GM12873 (cell line): ENCODE measurements around the gene OR10J4.

Experiments used
- CTCF ChIP-seq: IDR thresholded peaks from 2 replicates; pipeline ENCODE4 v1.5.1; 2012; ENCODE audit warnings: low read depth, mild to moderate bottlenecking, moderate library complexity, low read length, control low read depth; ENCODE audit not compliant: insufficient read depth; ENCODE audit errors: missing control alignments

OR10J4 gene

GRCh38 chr1:159459551-159459950, 27.5 kb downstream of the OR10J4 start:
- TF ChIP-seq CTCF, result no peak

GRCh38 chr1:159465191-159465603, 33.2 kb downstream of the OR10J4 start:
- TF ChIP-seq CTCF, result no peak

GRCh38 chr1:159468321-159468720, 36.3 kb downstream of the OR10J4 start:
- no peak for TF ChIP-seq CTCF

- TF ChIP-seq CTCF, result no peak
Observed at GRCh38 chr1:159469921-159470533, 38.0 kb downstream of the OR10J4 start.

GRCh38 chr1:159473335-159473734, 41.3 kb downstream of the OR10J4 start:
- no peak for TF ChIP-seq CTCF

GRCh38 chr1:159474926-159475325, 42.9 kb downstream of the OR10J4 start:
- TF ChIP-seq CTCF, result no peak
